Activated T-helper 2 cell treated with anti-CD3 and anti-CD28 coated beads, Interferon-gamma antibody, Interleukin-2, Interleukin-4, amounts not matched to agents 10 μg/mL and 5 μg/mL and 100 μg/mL, durations not matched to agents 14 hours and 24 hours and 36 hours (primary cell): ENCODE measurements around the gene DENND4A. TPM values are rescaled to one million over a fixed set of nuclear protein-coding genes. Genes with fewer than 3 reads are reported as not detected.
A peak's percentile ranks its signal among the peaks of the same experiment; 100 is the strongest.

Source experiments
- DNase-seq: peaks from one replicate; pipeline ENCODE4 v3.0.0; 2021; ENCODE audit warnings: low spot score
- H3K27ac Mint-ChIP-seq: one replicate; pipeline ENCODE4 v1.8.0; 2021; ENCODE audit warnings: mixed read lengths
- H3K27me3 Mint-ChIP-seq: one replicate; pipeline ENCODE4 v1.8.0; 2021; ENCODE audit warnings: low read depth, mixed read lengths
- H3K36me3 Mint-ChIP-seq: one replicate; pipeline ENCODE4 v1.8.0; 2021; ENCODE audit warnings: low read depth, mixed read lengths
- H3K4me1 Mint-ChIP-seq: one replicate; pipeline ENCODE4 v1.8.0; 2021; ENCODE audit warnings: low read depth, mixed read lengths
- H3K4me3 Mint-ChIP-seq: one replicate; pipeline ENCODE4 v1.8.0; 2021; ENCODE audit warnings: low read depth, mild to moderate bottlenecking, moderate library complexity, mixed read lengths
- H3K9me3 Mint-ChIP-seq: one replicate; pipeline ENCODE4 v1.8.0; 2021; ENCODE audit warnings: mixed read lengths
- intact Hi-C: fragments of 100-400 bp; cut with micrococcal nuclease; formaldehyde crosslinking; loops from one replicate; pipeline ENCODE4 v1.15.1; 2023
- total RNA-seq: library from RNA; stranded (reverse); gene quantifications from 2 replicates; pipeline ENCODE4 v1.2.3, GENCODE V29; 2022

The DENND4A gene
- total RNA-seq, 1 donor from 2014 or later, result 62.3 TPM

GRCh38 chr15:65773386-65774111 lies 18.5 kb downstream of the DENND4A start:
- intact Hi-C loops, result no loop called here
- DNase-seq, result no peak
- Mint-ChIP-seq H3K4me1 (peaks cover 27% of the 10 kb centered on the region), H3K27ac (peak overlapping the region; percentile 50), H3K4me3 (no peak overlapping the region), H3K9me3 (no peaks in the 10 kb centered on the region), H3K36me3 (peaks cover 40% of the 10 kb centered on the region), H3K27me3 (no peaks in the 10 kb centered on the region)

GRCh38 chr15:65772930-65773329 lies 19.2 kb downstream of the DENND4A start:
- no peak for DNase-seq
- intact Hi-C loops, result no loop called here
- Mint-ChIP-seq H3K9me3 (no peaks in the 10 kb centered on the region), H3K36me3 (peaks cover 43% of the 10 kb centered on the region), H3K4me1 (peaks cover 28% of the 10 kb centered on the region), H3K27me3 (no peaks in the 10 kb centered on the region), H3K27ac (peak overlapping the region; percentile 46), H3K4me3 (no peak overlapping the region)

GRCh38 chr15:65771870-65772269 lies 20.2 kb downstream of the DENND4A start:
- Mint-ChIP-seq H3K4me3 (no peak overlapping the region), H3K9me3 (no peaks in the 10 kb centered on the region), H3K4me1 (peaks cover 39% of the 10 kb centered on the region), H3K36me3 (peaks cover 53% of the 10 kb centered on the region), H3K27ac (no peak overlapping the region), H3K27me3 (no peaks in the 10 kb centered on the region)
- intact Hi-C loops, result no loop called here
- no peak for DNase-seq

GRCh38 chr15:65769482-65769881 lies 22.6 kb downstream of the DENND4A start:
- Mint-ChIP-seq H3K36me3 (peaks cover 56% of the 10 kb centered on the region), H3K9me3 (no peaks in the 10 kb centered on the region), H3K4me3 (no peak overlapping the region), H3K27ac (no peak overlapping the region), H3K27me3 (no peaks in the 10 kb centered on the region), H3K4me1 (peaks cover 44% of the 10 kb centered on the region)
- intact Hi-C loops, result no loop called here
- no peak for DNase-seq

GRCh38 chr15:65767895-65768294 lies 24.2 kb downstream of the DENND4A start:
- Mint-ChIP-seq H3K36me3 (peaks cover 46% of the 10 kb centered on the region), H3K4me1 (peaks cover 41% of the 10 kb centered on the region), H3K27me3 (no peaks in the 10 kb centered on the region), H3K27ac (no peak overlapping the region), H3K9me3 (no peaks in the 10 kb centered on the region), H3K4me3 (no peak overlapping the region)
- intact Hi-C loops, result no loop called here
- no peak for DNase-seq

GRCh38 chr15:65767264-65767595 lies 24.9 kb downstream of the DENND4A start:
- intact Hi-C loops, result no loop called here
- Mint-ChIP-seq H3K27ac (no peak overlapping the region), H3K4me3 (no peak overlapping the region), H3K36me3 (peaks cover 42% of the 10 kb centered on the region), H3K27me3 (no peaks in the 10 kb centered on the region), H3K4me1 (peaks cover 43% of the 10 kb centered on the region), H3K9me3 (no peaks in the 10 kb centered on the region)
- no peak for DNase-seq

- intact Hi-C loops, result no loop called here
- Mint-ChIP-seq H3K27ac (no peak overlapping the region), H3K27me3 (no peaks in the 10 kb centered on the region), H3K36me3 (peaks cover 37% of the 10 kb centered on the region), H3K4me3 (no peak overlapping the region), H3K4me1 (peaks cover 42% of the 10 kb centered on the region), H3K9me3 (no peaks in the 10 kb centered on the region)
- no peak for DNase-seq
Measured at GRCh38 chr15:65766422-65767263, 25.4 kb downstream of the DENND4A start.

GRCh38 chr15:65765106-65765505 lies 27.0 kb downstream of the DENND4A start:
- DNase-seq, result no peak
- Mint-ChIP-seq H3K27ac (no peak overlapping the region), H3K9me3 (no peaks in the 10 kb centered on the region), H3K36me3 (peaks cover 35% of the 10 kb centered on the region), H3K4me3 (no peak overlapping the region), H3K4me1 (peaks cover 42% of the 10 kb centered on the region), H3K27me3 (no peaks in the 10 kb centered on the region)
- intact Hi-C loops, result no loop called here

- no peak overlapping the region for H3K4me3 Mint-ChIP-seq
- intact Hi-C loops, result loop anchor here (2.0 kb wide), 1 partner anchor 56 kb away; no protein-coding TSS in a partner anchor
- no peaks in the 10 kb centered on the region for H3K27me3 Mint-ChIP-seq
- H3K36me3 Mint-ChIP-seq, result peaks cover 38% of the 10 kb centered on the region
- peak overlapping the region; percentile 46 for H3K27ac Mint-ChIP-seq
- peaks cover 39% of the 10 kb centered on the region for H3K4me1 Mint-ChIP-seq
- no peak for DNase-seq
- no peaks in the 10 kb centered on the region for H3K9me3 Mint-ChIP-seq
Measured at GRCh38 chr15:65762914-65763787, 28.9 kb downstream of the DENND4A start.

- Mint-ChIP-seq H3K27ac (no peak overlapping the region), H3K4me1 (peaks cover 31% of the 10 kb centered on the region), H3K36me3 (peaks cover 36% of the 10 kb centered on the region), H3K27me3 (no peaks in the 10 kb centered on the region), H3K4me3 (no peak overlapping the region), H3K9me3 (no peaks in the 10 kb centered on the region)
- DNase-seq, result no peak
- intact Hi-C loops, result loop anchor here (2.0 kb wide), 1 partner anchor 56 kb away; no protein-coding TSS in a partner anchor
Measured at GRCh38 chr15:65762399-65762798, 29.7 kb downstream of the DENND4A start.

- Mint-ChIP-seq H3K27me3 (no peaks in the 10 kb centered on the region), H3K27ac (peak overlapping the region; percentile 55), H3K9me3 (no peaks in the 10 kb centered on the region), H3K4me1 (peaks cover 22% of the 10 kb centered on the region), H3K36me3 (peaks cover 32% of the 10 kb centered on the region), H3K4me3 (peak overlapping the region; percentile 18)
- intact Hi-C loops, result no loop called here
- DNase-seq, result no peak
Measured at GRCh38 chr15:65761210-65761926, 30.7 kb downstream of the DENND4A start.

GRCh38 chr15:65759441-65759840 lies 32.7 kb downstream of the DENND4A start:
- Mint-ChIP-seq H3K27me3 (no peaks in the 10 kb centered on the region), H3K27ac (no peak overlapping the region), H3K36me3 (peaks cover 37% of the 10 kb centered on the region)

More at GRCh38 chr15:65759441-65759840, 32.7 kb downstream of the DENND4A start:
- no peaks in the 10 kb centered on the region for H3K9me3 Mint-ChIP-seq
- no peak overlapping the region for H3K4me3 Mint-ChIP-seq
- H3K4me1 Mint-ChIP-seq, result peaks cover 20% of the 10 kb centered on the region
- intact Hi-C loops, result no loop called here
- DNase-seq, result no peak
